Activated CD8-positive, alpha-beta T cell treated with anti-CD3 and anti-CD28 coated beads, Interleukin-2, amount 10 ng/mL, durations not matched to agents 7 days and 5 days (primary cell): ENCODE data around the gene FHOD3. TPM values are rescaled to one million over a fixed set of nuclear protein-coding genes. Genes with fewer than 3 reads are reported as not detected.

Experiments used
- ATAC-seq: fragments of 150-1000 bp; cut with Tn5 transposase; one replicate; pipeline ENCODE4 v1.10.0; 2021; ENCODE audit warnings: moderate library complexity
- CTCF ChIA-PET: fragments of 350-600 bp; sonication (Branson Sonifier 250); formaldehyde crosslinking; loops from one replicate; lab custom pipeline; 2021; ENCODE audit warnings: antibody characterized with exemption; lab: Charles Lee
- POLR2A ChIA-PET: fragments of 350-600 bp; sonication (Branson Sonifier 250); formaldehyde crosslinking; loops from one replicate; lab custom pipeline; 2021; ENCODE audit warnings: antibody characterized with exemption; lab: Charles Lee
- DNase-seq: peaks from one replicate; pipeline ENCODE4 v3.0.0-alpha.2; 2020
- H3K27ac Mint-ChIP-seq: one replicate; pipeline ENCODE4 v1.8.0; 2021; ENCODE audit warnings: mild to moderate bottlenecking, mixed read lengths
- H3K27me3 Mint-ChIP-seq: one replicate; pipeline ENCODE4 v1.8.0; 2021; ENCODE audit warnings: low read depth, mixed read lengths
- H3K36me3 Mint-ChIP-seq: one replicate; pipeline ENCODE4 v1.8.0; 2021; ENCODE audit warnings: low read depth, mixed read lengths
- H3K4me1 Mint-ChIP-seq: one replicate; pipeline ENCODE4 v1.8.0; 2021; ENCODE audit warnings: low read depth, mixed read lengths
- H3K4me3 Mint-ChIP-seq: one replicate; pipeline ENCODE4 v1.8.0; 2021; ENCODE audit warnings: mild to moderate bottlenecking, mixed read lengths
- H3K9me3 Mint-ChIP-seq: one replicate; pipeline ENCODE4 v1.8.0; 2022; ENCODE audit warnings: mixed read lengths; ENCODE audit not compliant: insufficient read depth
- total RNA-seq, 2 experiments: library from RNA; stranded (reverse); gene quantifications; one replicate each; pipeline ENCODE4 v1.2.3, GENCODE V29; 2021

Gene FHOD3
- total RNA-seq, 2 experiments from 2014 or later: not detected

DNA sequence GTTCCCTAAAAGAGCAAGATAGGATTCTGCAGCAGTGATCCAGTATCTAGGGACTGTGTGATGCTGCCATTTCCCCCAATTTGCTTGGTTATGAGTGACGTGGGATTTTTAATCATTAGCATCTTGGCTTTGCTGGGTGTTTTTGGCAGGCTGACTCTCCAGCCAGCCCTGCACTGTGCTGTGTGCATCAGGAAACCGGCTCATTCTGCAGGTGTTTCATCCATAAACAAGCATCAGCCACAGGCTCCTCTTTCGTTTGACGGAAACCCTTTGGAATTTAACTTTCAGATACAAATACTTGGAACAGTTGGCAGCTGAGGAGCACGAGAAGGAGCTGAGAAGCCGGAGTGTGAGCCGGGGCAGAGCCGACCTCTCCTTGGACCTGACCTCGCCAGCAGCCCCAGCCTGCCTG lies 395.4 kb downstream of the FHOD3 start:
- CTCF ChIA-PET: no interaction called here
- peaks cover 8% of the 10 kb centered on the region for H3K27me3 Mint-ChIP-seq
- ATAC-seq (no peak), DNase-seq (no peak)
- no peak overlapping the region for H3K27ac Mint-ChIP-seq
- no peaks in the 10 kb centered on the region for H3K9me3 Mint-ChIP-seq
- POLR2A ChIA-PET: no interaction called here
- no peak overlapping the region for H3K4me3 Mint-ChIP-seq
- no peaks in the 10 kb centered on the region for H3K36me3 Mint-ChIP-seq
- no peaks in the 10 kb centered on the region for H3K4me1 Mint-ChIP-seq

DNA sequence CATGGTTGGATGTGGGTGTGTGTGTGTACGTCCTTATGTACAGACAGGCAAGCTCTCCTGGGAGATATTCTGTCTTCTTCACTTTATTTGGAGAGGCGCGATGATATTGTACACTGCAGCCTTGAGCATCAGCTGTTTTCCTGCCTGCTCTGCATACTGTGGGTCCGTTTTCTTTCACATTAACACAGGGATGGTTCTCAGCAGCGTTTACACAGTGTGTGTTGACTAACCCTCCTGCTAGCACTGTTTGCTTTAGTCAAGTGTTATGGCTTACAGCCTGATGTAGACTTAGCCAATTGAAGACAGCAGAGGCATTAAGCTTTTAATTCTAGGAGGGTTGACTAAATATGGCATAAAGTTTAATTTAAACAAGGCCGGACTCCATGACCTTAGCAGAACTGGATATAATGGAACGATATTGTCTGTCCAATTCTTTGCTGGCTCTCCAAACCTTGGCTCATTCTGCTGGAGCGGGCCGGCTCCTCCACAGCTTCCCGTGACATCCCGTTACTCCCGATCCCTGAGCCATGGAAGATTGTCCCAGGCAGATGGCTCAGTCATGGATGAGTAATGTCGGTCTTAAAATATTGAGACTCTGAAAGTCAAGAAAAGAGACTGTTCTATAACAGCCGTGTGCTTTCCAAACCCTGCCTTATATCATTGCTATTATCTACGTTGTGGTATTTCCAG lies 396.6 kb downstream of the FHOD3 start:
- Mint-ChIP-seq H3K36me3 (no peaks in the 10 kb centered on the region), H3K9me3 (no peaks in the 10 kb centered on the region), H3K27me3 (peaks cover 8% of the 10 kb centered on the region), H3K27ac (no peak overlapping the region), H3K4me3 (no peak overlapping the region), H3K4me1 (no peaks in the 10 kb centered on the region)
- ATAC-seq: no peak
- CTCF ChIA-PET: no interaction called here
- no peak for DNase-seq
- POLR2A ChIA-PET: no interaction called here

DNA sequence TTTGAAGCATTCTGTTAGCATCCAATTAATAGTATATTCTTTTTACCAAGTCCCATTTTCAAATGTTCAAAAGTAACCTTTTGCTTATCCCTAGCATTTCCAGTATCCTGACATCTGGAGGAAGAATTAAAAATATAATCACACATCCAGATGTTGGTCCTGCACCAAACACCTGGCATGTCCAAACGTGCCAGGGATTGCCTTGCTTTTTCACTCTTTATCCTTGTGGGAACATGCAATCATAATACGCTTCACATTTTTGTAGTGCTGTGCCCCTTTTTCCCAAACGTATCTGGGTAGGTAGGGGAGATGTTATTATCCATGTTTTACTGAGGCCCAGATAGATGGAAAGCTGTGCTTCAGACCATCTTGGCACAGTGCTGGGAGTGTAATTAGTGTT lies 398.3 kb downstream of the FHOD3 start:
- Mint-ChIP-seq H3K27me3 (peaks cover 9% of the 10 kb centered on the region), H3K36me3 (no peaks in the 10 kb centered on the region), H3K4me1 (no peaks in the 10 kb centered on the region), H3K27ac (no peak overlapping the region), H3K9me3 (no peaks in the 10 kb centered on the region), H3K4me3 (no peak overlapping the region)
- ChIA-PET CTCF (no interaction called here), POLR2A (no interaction called here)
- no peak for DNase-seq
- ATAC-seq: no peak

- Mint-ChIP-seq H3K36me3 (no peaks in the 10 kb centered on the region), H3K27ac (no peak overlapping the region), H3K4me1 (no peaks in the 10 kb centered on the region), H3K9me3 (no peaks in the 10 kb centered on the region), H3K4me3 (no peak overlapping the region), H3K27me3 (peaks cover 4% of the 10 kb centered on the region)
- CTCF ChIA-PET: no interaction called here
- ATAC-seq (no peak), DNase-seq (no peak)
- POLR2A ChIA-PET: no interaction called here
Observed at GRCh38 chr18:36697905-36698304, 400.4 kb downstream of the FHOD3 start.

DNA sequence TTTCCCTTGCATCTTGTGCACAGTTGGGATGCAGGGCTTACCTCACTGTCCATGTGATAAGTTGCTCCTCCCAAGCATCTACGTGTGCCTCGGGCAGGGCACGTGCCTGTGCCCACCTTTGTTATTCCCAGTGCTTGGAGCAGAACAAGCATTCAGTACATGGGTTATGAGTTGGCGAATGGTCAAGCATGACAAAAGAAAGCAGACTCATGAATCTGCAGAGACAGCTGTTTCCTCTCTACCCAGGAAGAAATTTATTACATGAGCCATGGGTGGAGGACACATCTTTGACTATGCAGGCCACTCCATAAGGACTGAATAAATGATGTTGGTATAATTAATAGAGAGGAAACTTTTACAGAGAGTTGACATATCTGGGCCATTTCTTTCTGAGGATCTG lies 403.4 kb downstream of the FHOD3 start:
- ATAC-seq (no peak), DNase-seq (no peak)
- no peaks in the 10 kb centered on the region for H3K4me1 Mint-ChIP-seq
- H3K27ac Mint-ChIP-seq: no peak overlapping the region
- H3K27me3 Mint-ChIP-seq: peaks cover 4% of the 10 kb centered on the region
- H3K36me3 Mint-ChIP-seq: no peaks in the 10 kb centered on the region
- POLR2A ChIA-PET: no interaction called here
- CTCF ChIA-PET: no interaction called here
- no peaks in the 10 kb centered on the region for H3K9me3 Mint-ChIP-seq
- H3K4me3 Mint-ChIP-seq: no peak overlapping the region

DNA sequence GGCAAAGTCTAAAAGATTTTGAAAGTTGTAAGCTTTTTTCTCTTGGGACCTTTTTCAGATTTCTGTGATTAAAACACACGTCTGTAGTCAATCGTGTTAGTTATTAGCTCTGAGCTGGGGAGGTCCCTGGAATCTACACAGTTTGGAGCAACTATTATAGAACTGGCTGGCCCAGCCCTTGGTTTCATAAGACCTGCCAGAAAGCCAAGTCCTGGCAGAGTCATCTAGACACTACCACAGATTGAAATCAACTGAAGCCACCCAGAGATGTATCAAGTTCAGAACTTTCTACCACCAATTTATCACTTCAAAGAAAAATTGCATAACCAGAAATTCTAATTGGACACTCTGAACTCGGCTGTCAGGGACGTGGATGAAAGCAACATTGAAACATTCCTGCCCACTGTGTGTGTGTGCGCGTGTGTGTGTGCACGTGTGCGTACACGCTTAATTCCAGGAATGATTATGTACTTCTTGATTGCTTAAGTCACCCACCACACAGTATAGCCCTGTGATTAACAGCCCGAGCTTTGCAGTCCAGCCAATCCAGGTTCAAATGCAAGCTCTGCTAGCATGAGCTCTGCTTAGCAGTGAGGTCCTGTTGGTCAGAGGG lies 405.0 kb downstream of the FHOD3 start:
- Mint-ChIP-seq H3K36me3 (no peaks in the 10 kb centered on the region), H3K9me3 (no peaks in the 10 kb centered on the region), H3K4me1 (no peaks in the 10 kb centered on the region), H3K4me3 (no peak overlapping the region), H3K27ac (no peak overlapping the region), H3K27me3 (peaks cover 4% of the 10 kb centered on the region)
- no peak for ATAC-seq
- ChIA-PET POLR2A (no interaction called here), CTCF (no interaction called here)
- DNase-seq: no peak

GRCh38 chr18:36704156-36704555 lies 406.6 kb downstream of the FHOD3 start:
- Mint-ChIP-seq H3K4me1 (no peaks in the 10 kb centered on the region), H3K9me3 (no peaks in the 10 kb centered on the region), H3K36me3 (no peaks in the 10 kb centered on the region), H3K4me3 (no peak overlapping the region), H3K27me3 (peaks cover 4% of the 10 kb centered on the region), H3K27ac (no peak overlapping the region)
- DNase-seq (no peak), ATAC-seq (no peak)
- CTCF ChIA-PET: no interaction called here
- POLR2A ChIA-PET: no interaction called here

DNA sequence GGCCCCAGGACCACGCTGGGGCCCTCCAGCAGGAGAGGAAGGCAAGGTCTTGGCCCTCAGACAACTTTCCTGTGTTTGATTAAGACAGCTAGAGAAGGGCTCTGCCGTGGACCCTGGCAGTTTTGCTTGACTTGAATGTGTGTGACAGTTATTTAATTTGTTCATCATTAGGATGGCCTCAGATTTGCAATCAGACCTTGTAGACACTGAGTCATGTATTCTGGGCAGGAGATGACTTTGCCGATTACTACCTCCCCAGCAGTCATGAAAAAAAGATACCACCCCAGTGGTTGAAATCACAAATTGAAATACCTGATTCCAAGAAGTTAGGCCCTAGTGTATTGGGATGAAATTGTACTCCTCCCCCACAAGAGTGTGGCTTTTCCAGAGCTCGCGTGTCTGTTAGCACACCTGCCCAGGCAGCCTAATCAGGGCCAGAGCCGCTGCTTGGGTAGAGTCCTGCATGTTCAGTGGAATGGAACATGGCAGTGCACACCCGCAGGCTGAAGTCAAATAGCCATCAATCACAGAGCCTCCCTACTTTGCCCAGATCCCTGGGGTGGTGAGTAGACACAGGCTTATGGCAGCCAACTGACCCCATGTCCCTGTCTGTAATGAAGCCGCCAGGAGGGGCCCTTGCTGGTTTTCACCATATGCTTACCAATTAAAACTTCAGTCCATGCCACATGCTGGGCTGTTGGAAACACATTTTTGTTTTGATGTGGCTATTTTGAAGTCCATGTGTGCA lies 408.8 kb downstream of the FHOD3 start:
- ATAC-seq (no peak), DNase-seq (no peak)
- H3K4me3 Mint-ChIP-seq: no peak overlapping the region
- no peak overlapping the region for H3K27ac Mint-ChIP-seq
- POLR2A ChIA-PET: no interaction called here
- H3K9me3 Mint-ChIP-seq: no peaks in the 10 kb centered on the region
- H3K27me3 Mint-ChIP-seq: no peaks in the 10 kb centered on the region
- no peaks in the 10 kb centered on the region for H3K4me1 Mint-ChIP-seq
- CTCF ChIA-PET: no interaction called here
- H3K36me3 Mint-ChIP-seq: no peaks in the 10 kb centered on the region

DNA sequence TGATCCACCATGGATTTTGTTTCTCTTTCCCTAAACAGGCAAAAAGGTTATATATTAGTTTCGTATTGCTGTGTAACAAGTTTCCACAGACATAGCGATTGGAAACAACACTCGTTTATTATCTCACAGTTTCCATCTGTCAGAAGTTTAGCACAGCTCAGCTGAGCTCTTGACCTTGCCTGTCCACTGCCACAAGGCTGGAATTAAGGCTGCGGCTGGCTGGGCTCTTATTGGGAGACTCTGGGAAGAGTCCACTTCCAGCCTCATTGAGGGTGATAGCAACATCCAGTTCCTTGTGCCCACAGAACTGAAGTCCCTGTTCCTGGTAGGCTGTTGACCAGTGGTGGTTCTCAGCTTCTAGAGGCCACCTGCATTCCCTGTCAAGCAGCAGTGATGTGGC lies 410.9 kb downstream of the FHOD3 start:
- no peak for ATAC-seq
- H3K4me3 Mint-ChIP-seq: no peak overlapping the region
- DNase-seq: no peak
- ChIA-PET POLR2A (no interaction called here), CTCF (no interaction called here)
- no peak overlapping the region for H3K27ac Mint-ChIP-seq
- no peaks in the 10 kb centered on the region for H3K36me3 Mint-ChIP-seq
- H3K27me3 Mint-ChIP-seq: peaks cover 4% of the 10 kb centered on the region
- no peaks in the 10 kb centered on the region for H3K9me3 Mint-ChIP-seq
- H3K4me1 Mint-ChIP-seq: no peaks in the 10 kb centered on the region

DNA sequence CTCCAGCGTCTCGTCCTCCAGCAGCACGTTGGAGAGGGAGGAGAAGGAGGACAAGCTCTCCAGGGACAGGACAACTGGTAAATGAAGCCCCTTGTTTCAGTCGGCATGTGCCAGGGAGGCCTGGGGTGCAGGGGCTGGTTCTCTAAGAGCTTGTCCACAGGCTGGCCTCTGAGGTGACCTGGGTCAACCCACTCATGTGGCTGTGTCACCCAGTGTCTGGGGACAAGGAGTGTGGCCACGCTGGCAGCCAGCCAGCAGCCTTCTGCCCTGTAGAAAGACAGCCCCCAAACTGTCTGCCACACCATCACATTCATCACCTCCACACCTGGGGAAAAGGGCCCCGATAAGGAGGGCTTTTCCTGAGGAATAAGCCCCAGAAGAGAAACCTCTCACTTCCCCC lies 411.8 kb downstream of the FHOD3 start:
- ATAC-seq (no peak), DNase-seq (no peak)
- H3K36me3 Mint-ChIP-seq: no peaks in the 10 kb centered on the region
- ChIA-PET POLR2A (no interaction called here), CTCF (interaction anchor here (0.7 kb wide), 1 partner anchor 21 kb away, joined by 3 read pairs; no protein-coding TSS in a partner anchor)
- H3K4me1 Mint-ChIP-seq: no peaks in the 10 kb centered on the region
- no peak overlapping the region for H3K4me3 Mint-ChIP-seq
- H3K27ac Mint-ChIP-seq: no peak overlapping the region
- H3K9me3 Mint-ChIP-seq: no peaks in the 10 kb centered on the region
- H3K27me3 Mint-ChIP-seq: peaks cover 6% of the 10 kb centered on the region

- POLR2A ChIA-PET: no interaction called here
- no peaks in the 10 kb centered on the region for H3K9me3 Mint-ChIP-seq
- H3K4me1 Mint-ChIP-seq: no peaks in the 10 kb centered on the region
- no peaks in the 10 kb centered on the region for H3K36me3 Mint-ChIP-seq
- H3K27me3 Mint-ChIP-seq: peaks cover 6% of the 10 kb centered on the region
- DNase-seq (no peak), ATAC-seq (no peak)
- no peak overlapping the region for H3K4me3 Mint-ChIP-seq
- CTCF ChIA-PET: no interaction called here
- H3K27ac Mint-ChIP-seq: no peak overlapping the region
Observed at GRCh38 chr18:36711014-36711725, 413.7 kb downstream of the FHOD3 start.
